K562 (cell line): ENCODE data around the gene GRIN2D. TPM values are rescaled to one million over a fixed set of nuclear protein-coding genes. Genes with fewer than 3 reads are reported as not detected.

Experiments used
- CBFA2T3 ChIP-seq: fragments of 450-650 bp; IDR thresholded peaks from 2 replicates; pipeline ENCODE4 v1.6.1; 2017
- STAG1 ChIP-seq: sonication (generic); formaldehyde crosslinking; IDR thresholded peaks from 2 replicates; pipeline ENCODE4 v1.5.0; 2020; ENCODE audit warnings: missing genetic modification reagents, borderline replicate concordance
- ZNF785 ChIP-seq: fragments of 250-450 bp; sonication (Bioruptor Pico); IDR thresholded peaks from 2 replicates; pipeline ENCODE4 v1.4.0; 2020; ENCODE audit warnings: mild to moderate bottlenecking
- polyA plus RNA-seq, 8 experiments: library from polyadenylated mRNA; depleted of rRNA in 4 of 8; stranded (reverse) in 5 of 8; unstranded in 3 of 8; fragments of >200 nt; fragmentation: Nextera tagmentation in 2 of 8; fragmentation: Illumina TruSeq in 1 of 8; extraction: Ambion mirVana in 2 of 8; extraction: Trizol in 1 of 8; gene quantifications; 2 replicates each; pipeline versions ENCODE4 v1.2.1 to v1.2.3, GENCODE V29; 2011 to 2014; ENCODE audit warnings: inconsistent platforms in 1 of 8, missing spikeins in 1 of 8
- total RNA-seq, 7 experiments: library from RNA; depleted of rRNA in 6 of 7; stranded (reverse); fragments of >200 nt in 6 of 7; fragmentation: Illumina TruSeq in 2 of 7; extraction: Trizol in 2 of 7; gene quantifications; 2 replicates each; pipeline versions ENCODE4 v1.2.1 to v1.2.3, GENCODE V29; 2011 to 2021; ENCODE audit warnings: low replicate concordance in 1 of 7
- TF ChIP-seq, protein P1 (sequence below): fragments of 200-800 bp; sonication (Bioruptor generic); IDR thresholded peaks from 2 replicates; pipeline ENCODE4 v1.6.1; 2016; ENCODE audit warnings: missing genetic modification characterization, missing compliant biosample characterization
- TF ChIP-seq, protein P2 (sequence below), 2 experiments: fragments of 450-650 bp in 1 of 2; IDR thresholded peaks; 2 replicates each; pipeline ENCODE4 v1.6.1; 2011 to 2017; ENCODE audit warnings: low read depth in 2 of 2, antibody characterized with exemption in 1 of 2, borderline replicate concordance in 1 of 2, low read length in 1 of 2, mild to moderate bottlenecking in 1 of 2, mixed read lengths in 1 of 2; ENCODE audit not compliant: control insufficient read depth in 1 of 2
- TF ChIP-seq, protein P3 (sequence below), 3 experiments: fragments of 200-800 bp in 1 of 3; fragments of 250-450 bp in 1 of 3; fragments of 450-650 bp in 1 of 3; sonication (Bioruptor Pico) in 1 of 3; sonication (Bioruptor generic) in 1 of 3; formaldehyde crosslinking in 1 of 3; IDR thresholded peaks; 2 replicates each; pipeline versions ENCODE4 v1.6.1 to v1.8.0; 2016 to 2022; ENCODE audit warnings: mild to moderate bottlenecking in 2 of 3, missing genetic modification characterization in 2 of 3, missing compliant biosample characterization in 1 of 3, moderate library complexity in 1 of 3

Gene GRIN2D
- total and polyA plus RNA-seq, 9 of the 15 experiments (the other 6 are each of a cell fraction or from before 2014, with no cell fraction given): 0.32 to 31.5 (median 1.8) TPM

DNA sequence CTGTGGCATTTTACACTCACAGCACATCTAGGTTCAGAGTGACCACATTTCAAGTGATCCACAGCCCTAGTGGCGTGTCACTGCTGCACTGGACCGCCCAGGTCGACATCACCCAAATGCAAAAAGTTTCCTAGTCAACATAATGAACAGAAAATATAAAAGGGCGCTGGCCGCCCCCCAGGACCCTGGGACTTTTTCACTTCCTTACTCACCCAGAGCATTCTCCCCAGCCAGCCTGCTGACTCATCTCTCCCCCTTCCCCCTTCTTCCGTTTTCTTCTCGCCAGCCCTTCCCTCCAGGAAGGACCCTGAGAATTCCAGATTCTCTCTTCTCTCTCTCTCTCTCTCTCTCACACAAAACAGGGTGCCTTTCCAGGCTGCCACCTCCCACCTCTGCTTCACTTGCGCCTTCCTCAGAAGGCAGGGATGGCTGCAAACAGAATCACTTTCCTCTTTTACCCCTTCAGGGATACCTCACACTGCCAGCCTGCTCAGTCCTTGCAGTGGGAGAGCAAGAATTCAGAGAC, 31.3 kb downstream of the GRIN2D start (continued):
- TF ChIP-seq, protein P1, sequence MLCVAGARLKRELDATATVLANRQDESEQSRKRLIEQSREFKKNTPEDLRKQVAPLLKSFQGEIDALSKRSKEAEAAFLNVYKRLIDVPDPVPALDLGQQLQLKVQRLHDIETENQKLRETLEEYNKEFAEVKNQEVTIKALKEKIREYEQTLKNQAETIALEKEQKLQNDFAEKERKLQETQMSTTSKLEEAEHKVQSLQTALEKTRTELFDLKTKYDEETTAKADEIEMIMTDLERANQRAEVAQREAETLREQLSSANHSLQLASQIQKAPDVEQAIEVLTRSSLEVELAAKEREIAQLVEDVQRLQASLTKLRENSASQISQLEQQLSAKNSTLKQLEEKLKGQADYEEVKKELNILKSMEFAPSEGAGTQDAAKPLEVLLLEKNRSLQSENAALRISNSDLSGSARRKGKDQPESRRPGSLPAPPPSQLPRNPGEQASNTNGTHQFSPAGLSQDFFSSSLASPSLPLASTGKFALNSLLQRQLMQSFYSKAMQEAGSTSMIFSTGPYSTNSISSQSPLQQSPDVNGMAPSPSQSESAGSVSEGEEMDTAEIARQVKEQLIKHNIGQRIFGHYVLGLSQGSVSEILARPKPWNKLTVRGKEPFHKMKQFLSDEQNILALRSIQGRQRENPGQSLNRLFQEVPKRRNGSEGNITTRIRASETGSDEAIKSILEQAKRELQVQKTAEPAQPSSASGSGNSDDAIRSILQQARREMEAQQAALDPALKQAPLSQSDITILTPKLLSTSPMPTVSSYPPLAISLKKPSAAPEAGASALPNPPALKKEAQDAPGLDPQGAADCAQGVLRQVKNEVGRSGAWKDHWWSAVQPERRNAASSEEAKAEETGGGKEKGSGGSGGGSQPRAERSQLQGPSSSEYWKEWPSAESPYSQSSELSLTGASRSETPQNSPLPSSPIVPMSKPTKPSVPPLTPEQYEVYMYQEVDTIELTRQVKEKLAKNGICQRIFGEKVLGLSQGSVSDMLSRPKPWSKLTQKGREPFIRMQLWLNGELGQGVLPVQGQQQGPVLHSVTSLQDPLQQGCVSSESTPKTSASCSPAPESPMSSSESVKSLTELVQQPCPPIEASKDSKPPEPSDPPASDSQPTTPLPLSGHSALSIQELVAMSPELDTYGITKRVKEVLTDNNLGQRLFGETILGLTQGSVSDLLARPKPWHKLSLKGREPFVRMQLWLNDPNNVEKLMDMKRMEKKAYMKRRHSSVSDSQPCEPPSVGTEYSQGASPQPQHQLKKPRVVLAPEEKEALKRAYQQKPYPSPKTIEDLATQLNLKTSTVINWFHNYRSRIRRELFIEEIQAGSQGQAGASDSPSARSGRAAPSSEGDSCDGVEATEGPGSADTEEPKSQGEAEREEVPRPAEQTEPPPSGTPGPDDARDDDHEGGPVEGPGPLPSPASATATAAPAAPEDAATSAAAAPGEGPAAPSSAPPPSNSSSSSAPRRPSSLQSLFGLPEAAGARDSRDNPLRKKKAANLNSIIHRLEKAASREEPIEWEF (CRISPR knock-in tag): no peak
- TF ChIP-seq CBFA2T3 (no peak), STAG1 (CRISPR knock-in tag) (no peak), ZNF785 (CRISPR knock-in tag) (no peak)
- TF ChIP-seq, protein P2, sequence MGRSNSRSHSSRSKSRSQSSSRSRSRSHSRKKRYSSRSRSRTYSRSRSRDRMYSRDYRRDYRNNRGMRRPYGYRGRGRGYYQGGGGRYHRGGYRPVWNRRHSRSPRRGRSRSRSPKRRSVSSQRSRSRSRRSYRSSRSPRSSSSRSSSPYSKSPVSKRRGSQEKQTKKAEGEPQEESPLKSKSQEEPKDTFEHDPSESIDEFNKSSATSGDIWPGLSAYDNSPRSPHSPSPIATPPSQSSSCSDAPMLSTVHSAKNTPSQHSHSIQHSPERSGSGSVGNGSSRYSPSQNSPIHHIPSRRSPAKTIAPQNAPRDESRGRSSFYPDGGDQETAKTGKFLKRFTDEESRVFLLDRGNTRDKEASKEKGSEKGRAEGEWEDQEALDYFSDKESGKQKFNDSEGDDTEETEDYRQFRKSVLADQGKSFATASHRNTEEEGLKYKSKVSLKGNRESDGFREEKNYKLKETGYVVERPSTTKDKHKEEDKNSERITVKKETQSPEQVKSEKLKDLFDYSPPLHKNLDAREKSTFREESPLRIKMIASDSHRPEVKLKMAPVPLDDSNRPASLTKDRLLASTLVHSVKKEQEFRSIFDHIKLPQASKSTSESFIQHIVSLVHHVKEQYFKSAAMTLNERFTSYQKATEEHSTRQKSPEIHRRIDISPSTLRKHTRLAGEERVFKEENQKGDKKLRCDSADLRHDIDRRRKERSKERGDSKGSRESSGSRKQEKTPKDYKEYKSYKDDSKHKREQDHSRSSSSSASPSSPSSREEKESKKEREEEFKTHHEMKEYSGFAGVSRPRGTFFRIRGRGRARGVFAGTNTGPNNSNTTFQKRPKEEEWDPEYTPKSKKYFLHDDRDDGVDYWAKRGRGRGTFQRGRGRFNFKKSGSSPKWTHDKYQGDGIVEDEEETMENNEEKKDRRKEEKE (IDR thresholded peaks at IDR 0.05; ENCODE audit: borderline replicate concordance in 1 of 2, control insufficient read depth in 1 of 2, low read depth in 2 of 2, low read length in 1 of 2): no peak
- TF ChIP-seq, protein P3, sequence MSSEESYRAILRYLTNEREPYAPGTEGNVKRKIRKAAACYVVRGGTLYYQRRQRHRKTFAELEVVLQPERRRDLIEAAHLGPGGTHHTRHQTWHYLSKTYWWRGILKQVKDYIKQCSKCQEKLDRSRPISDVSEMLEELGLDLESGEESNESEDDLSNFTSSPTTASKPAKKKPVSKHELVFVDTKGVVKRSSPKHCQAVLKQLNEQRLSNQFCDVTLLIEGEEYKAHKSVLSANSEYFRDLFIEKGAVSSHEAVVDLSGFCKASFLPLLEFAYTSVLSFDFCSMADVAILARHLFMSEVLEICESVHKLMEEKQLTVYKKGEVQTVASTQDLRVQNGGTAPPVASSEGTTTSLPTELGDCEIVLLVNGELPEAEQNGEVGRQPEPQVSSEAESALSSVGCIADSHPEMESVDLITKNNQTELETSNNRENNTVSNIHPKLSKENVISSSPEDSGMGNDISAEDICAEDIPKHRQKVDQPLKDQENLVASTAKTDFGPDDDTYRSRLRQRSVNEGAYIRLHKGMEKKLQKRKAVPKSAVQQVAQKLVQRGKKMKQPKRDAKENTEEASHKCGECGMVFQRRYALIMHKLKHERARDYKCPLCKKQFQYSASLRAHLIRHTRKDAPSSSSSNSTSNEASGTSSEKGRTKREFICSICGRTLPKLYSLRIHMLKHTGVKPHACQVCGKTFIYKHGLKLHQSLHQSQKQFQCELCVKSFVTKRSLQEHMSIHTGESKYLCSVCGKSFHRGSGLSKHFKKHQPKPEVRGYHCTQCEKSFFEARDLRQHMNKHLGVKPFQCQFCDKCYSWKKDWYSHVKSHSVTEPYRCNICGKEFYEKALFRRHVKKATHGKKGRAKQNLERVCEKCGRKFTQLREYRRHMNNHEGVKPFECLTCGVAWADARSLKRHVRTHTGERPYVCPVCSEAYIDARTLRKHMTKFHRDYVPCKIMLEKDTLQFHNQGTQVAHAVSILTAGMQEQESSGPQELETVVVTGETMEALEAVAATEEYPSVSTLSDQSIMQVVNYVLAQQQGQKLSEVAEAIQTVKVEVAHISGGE (CRISPR knock-in tag; IDR thresholded peaks at IDR 0.05): peak in 1 of 3 experiments; percentile 40; a peak in 1 of 6 replicates
